ENCODE data around the gene CCNO.

- no peak for TF ChIP-seq POLR2AphosphoS5 (IDR thresholded peaks at IDR 0.05; ENCODE audit: borderline replicate concordance, low read depth, low read length)
- TF ChIP-seq EZH2 (IDR thresholded peaks at IDR 0.05) = no peak
Observed at GRCh38 chr5:55231919-55232270, 1.5 kb downstream of the CCNO start.
